HepG2 (cell line): Measurements from ENCODE around the gene SLC12A3. TPM values are rescaled to one million over a fixed set of nuclear protein-coding genes. Genes with fewer than 3 reads are reported as not detected.

Source experiments
- NAIF1 ChIP-seq: sonication (generic); formaldehyde crosslinking; IDR thresholded peaks from 2 replicates; pipeline ENCODE4 v1.5.0; 2020; ENCODE audit warnings: mild to moderate bottlenecking, missing genetic modification reagents, borderline replicate concordance
- NFYB ChIP-seq: sonication (generic); formaldehyde crosslinking; IDR thresholded peaks from 2 replicates; pipeline ENCODE4 v1.4.0; 2020; ENCODE audit warnings: missing genetic modification reagents
- SRY ChIP-seq: sonication (generic); formaldehyde crosslinking; IDR thresholded peaks from 2 replicates; pipeline ENCODE4 v1.8.0; 2022; ENCODE audit warnings: mild to moderate bottlenecking, missing genetic modification reagents
- TOE1 ChIP-seq: sonication (generic); formaldehyde crosslinking; IDR thresholded peaks from 2 replicates; pipeline ENCODE4 v1.4.0; 2020; ENCODE audit warnings: mild to moderate bottlenecking, missing genetic modification reagents
- ZNF10 ChIP-seq: sonication (generic); formaldehyde crosslinking; IDR thresholded peaks from 2 replicates; pipeline ENCODE4 v1.4.0; 2020; ENCODE audit warnings: mild to moderate bottlenecking, low read depth, missing genetic modification reagents, borderline replicate concordance
- ZNF256 ChIP-seq: sonication (generic); formaldehyde crosslinking; conservative IDR thresholded peaks from 2 replicates; pipeline ENCODE4 v1.4.0; 2020; ENCODE audit warnings: missing genetic modification reagents
- ZNF274 ChIP-seq: sonication (generic); formaldehyde crosslinking; IDR thresholded peaks from 2 replicates; pipeline ENCODE4 v1.5.1; 2020; ENCODE audit warnings: mild to moderate bottlenecking, missing genetic modification reagents
- ZNF607 ChIP-seq: sonication (generic); formaldehyde crosslinking; IDR thresholded peaks from 2 replicates; pipeline ENCODE4 v1.5.1; 2020; ENCODE audit warnings: missing genetic modification reagents, mild to moderate bottlenecking, borderline replicate concordance
- polyA plus RNA-seq, 8 experiments: library from polyadenylated mRNA; depleted of rRNA in 3 of 8; stranded (reverse) in 7 of 8; unstranded in 1 of 8; fragments of >200 nt; fragmentation: Illumina TruSeq in 4 of 8; extraction: Trizol in 4 of 8; gene quantifications; 2 replicates each; pipeline versions ENCODE4 v1.2.1 to v1.2.3, GENCODE V29; 2011 to 2016; ENCODE audit warnings: low read depth in 4 of 8, missing spikeins in 1 of 8, mixed read lengths in 1 of 8; ENCODE audit not compliant: insufficient read depth in 1 of 8
- total RNA-seq, 5 experiments: library from RNA; depleted of rRNA; stranded (reverse); fragments of >200 nt; fragmentation: Illumina TruSeq; extraction: Trizol; gene quantifications; 2 replicates each; pipeline ENCODE4 v1.2.3, GENCODE V29; 2016; ENCODE audit warnings: low read depth in 1 of 5
- TF ChIP-seq, protein P1 (sequence below): sonication (generic); formaldehyde crosslinking; IDR thresholded peaks from 2 replicates; pipeline ENCODE4 v1.5.1; 2020; ENCODE audit warnings: mild to moderate bottlenecking, moderate library complexity, missing genetic modification reagents
- TF ChIP-seq, protein P2 (sequence below): sonication (generic); formaldehyde crosslinking; IDR thresholded peaks from 2 replicates; pipeline ENCODE4 v1.4.0; 2020; ENCODE audit warnings: mild to moderate bottlenecking, missing genetic modification reagents
- TF ChIP-seq, protein P3 (sequence below): sonication (generic); formaldehyde crosslinking; IDR thresholded peaks from 2 replicates; pipeline ENCODE4 v1.4.0; 2020; ENCODE audit warnings: missing genetic modification reagents; ENCODE audit errors: not compliant biosample characterization
- TF ChIP-seq, protein P4 (sequence below): sonication (generic); formaldehyde crosslinking; IDR thresholded peaks from 2 replicates; pipeline ENCODE4 v1.5.1; 2020; ENCODE audit warnings: mild to moderate bottlenecking, missing genetic modification reagents, moderate library complexity
- TF ChIP-seq, protein P5 (sequence below): sonication (generic); formaldehyde crosslinking; IDR thresholded peaks from 2 replicates; pipeline ENCODE4 v1.9.0; 2021; ENCODE audit warnings: missing genetic modification reagents, mild to moderate bottlenecking, borderline replicate concordance

The SLC12A3 gene
- total and polyA plus RNA-seq, 2 of the 13 experiments (the other 11 are each of a cell fraction or from before 2014, with no cell fraction given) = 6.2 TPM; not detected in 1

DNA sequence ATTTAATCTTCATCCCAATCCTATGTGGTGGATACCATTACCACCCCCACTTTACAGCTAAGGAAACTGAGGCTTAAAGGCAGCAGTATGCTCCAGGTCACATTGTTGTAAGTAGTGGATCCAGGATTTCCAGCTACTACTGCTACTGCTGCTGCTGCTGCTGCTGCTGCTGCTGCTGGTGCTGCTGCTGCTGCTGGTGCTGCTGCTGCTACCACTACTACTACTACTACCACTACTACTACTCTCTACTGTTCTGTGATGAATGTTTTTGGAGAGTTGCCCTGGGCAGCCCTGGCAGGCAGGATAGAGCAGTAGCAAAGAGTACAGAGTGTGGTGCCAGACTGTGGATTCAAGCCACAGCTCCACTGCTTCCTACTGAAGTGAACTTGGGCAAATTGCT is 49.3 kb upstream of the SLC12A3 start (continued):
- TF ChIP-seq, protein P1, sequence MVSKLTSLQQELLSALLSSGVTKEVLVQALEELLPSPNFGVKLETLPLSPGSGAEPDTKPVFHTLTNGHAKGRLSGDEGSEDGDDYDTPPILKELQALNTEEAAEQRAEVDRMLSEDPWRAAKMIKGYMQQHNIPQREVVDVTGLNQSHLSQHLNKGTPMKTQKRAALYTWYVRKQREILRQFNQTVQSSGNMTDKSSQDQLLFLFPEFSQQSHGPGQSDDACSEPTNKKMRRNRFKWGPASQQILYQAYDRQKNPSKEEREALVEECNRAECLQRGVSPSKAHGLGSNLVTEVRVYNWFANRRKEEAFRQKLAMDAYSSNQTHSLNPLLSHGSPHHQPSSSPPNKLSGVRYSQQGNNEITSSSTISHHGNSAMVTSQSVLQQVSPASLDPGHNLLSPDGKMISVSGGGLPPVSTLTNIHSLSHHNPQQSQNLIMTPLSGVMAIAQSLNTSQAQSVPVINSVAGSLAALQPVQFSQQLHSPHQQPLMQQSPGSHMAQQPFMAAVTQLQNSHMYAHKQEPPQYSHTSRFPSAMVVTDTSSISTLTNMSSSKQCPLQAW (CRISPR knock-in tag) = 0 out of 2 replicates have a peak, but pooled peaks have one; percentile 21
- TF ChIP-seq ZNF274 (CRISPR knock-in tag) (0 out of 2 replicates have a peak, but pooled peaks have one; percentile 54), NFYB (CRISPR knock-in tag) (no peak), ZNF10 (CRISPR knock-in tag) (0 out of 2 replicates have a peak, but pooled peaks have one; percentile 72), NAIF1 (CRISPR knock-in tag) (0 out of 2 replicates have a peak, but pooled peaks have one; percentile 32), TOE1 (CRISPR knock-in tag) (no peak), SRY (CRISPR knock-in tag) (no peak), ZNF256 (no peak), ZNF607 (CRISPR knock-in tag) (0 out of 2 replicates have a peak, but pooled peaks have one; percentile 44)
- TF ChIP-seq, protein P2, sequence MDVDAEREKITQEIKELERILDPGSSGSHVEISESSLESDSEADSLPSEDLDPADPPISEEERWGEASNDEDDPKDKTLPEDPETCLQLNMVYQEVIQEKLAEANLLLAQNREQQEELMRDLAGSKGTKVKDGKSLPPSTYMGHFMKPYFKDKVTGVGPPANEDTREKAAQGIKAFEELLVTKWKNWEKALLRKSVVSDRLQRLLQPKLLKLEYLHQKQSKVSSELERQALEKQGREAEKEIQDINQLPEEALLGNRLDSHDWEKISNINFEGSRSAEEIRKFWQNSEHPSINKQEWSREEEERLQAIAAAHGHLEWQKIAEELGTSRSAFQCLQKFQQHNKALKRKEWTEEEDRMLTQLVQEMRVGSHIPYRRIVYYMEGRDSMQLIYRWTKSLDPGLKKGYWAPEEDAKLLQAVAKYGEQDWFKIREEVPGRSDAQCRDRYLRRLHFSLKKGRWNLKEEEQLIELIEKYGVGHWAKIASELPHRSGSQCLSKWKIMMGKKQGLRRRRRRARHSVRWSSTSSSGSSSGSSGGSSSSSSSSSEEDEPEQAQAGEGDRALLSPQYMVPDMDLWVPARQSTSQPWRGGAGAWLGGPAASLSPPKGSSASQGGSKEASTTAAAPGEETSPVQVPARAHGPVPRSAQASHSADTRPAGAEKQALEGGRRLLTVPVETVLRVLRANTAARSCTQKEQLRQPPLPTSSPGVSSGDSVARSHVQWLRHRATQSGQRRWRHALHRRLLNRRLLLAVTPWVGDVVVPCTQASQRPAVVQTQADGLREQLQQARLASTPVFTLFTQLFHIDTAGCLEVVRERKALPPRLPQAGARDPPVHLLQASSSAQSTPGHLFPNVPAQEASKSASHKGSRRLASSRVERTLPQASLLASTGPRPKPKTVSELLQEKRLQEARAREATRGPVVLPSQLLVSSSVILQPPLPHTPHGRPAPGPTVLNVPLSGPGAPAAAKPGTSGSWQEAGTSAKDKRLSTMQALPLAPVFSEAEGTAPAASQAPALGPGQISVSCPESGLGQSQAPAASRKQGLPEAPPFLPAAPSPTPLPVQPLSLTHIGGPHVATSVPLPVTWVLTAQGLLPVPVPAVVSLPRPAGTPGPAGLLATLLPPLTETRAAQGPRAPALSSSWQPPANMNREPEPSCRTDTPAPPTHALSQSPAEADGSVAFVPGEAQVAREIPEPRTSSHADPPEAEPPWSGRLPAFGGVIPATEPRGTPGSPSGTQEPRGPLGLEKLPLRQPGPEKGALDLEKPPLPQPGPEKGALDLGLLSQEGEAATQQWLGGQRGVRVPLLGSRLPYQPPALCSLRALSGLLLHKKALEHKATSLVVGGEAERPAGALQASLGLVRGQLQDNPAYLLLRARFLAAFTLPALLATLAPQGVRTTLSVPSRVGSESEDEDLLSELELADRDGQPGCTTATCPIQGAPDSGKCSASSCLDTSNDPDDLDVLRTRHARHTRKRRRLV = no peak
- TF ChIP-seq, protein P3, sequence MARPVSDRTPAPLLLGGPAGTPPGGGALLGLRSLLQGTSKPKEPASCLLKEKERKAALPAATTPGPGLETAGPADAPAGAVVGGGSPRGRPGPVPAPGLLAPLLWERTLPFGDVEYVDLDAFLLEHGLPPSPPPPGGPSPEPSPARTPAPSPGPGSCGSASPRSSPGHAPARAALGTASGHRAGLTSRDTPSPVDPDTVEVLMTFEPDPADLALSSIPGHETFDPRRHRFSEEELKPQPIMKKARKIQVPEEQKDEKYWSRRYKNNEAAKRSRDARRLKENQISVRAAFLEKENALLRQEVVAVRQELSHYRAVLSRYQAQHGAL (CRISPR knock-in tag) = no peak
- TF ChIP-seq, protein P4, sequence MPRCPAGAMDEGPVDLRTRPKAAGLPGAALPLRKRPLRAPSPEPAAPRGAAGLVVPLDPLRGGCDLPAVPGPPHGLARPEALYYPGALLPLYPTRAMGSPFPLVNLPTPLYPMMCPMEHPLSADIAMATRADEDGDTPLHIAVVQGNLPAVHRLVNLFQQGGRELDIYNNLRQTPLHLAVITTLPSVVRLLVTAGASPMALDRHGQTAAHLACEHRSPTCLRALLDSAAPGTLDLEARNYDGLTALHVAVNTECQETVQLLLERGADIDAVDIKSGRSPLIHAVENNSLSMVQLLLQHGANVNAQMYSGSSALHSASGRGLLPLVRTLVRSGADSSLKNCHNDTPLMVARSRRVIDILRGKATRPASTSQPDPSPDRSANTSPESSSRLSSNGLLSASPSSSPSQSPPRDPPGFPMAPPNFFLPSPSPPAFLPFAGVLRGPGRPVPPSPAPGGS (CRISPR knock-in tag) = no peak
- TF ChIP-seq, protein P5, sequence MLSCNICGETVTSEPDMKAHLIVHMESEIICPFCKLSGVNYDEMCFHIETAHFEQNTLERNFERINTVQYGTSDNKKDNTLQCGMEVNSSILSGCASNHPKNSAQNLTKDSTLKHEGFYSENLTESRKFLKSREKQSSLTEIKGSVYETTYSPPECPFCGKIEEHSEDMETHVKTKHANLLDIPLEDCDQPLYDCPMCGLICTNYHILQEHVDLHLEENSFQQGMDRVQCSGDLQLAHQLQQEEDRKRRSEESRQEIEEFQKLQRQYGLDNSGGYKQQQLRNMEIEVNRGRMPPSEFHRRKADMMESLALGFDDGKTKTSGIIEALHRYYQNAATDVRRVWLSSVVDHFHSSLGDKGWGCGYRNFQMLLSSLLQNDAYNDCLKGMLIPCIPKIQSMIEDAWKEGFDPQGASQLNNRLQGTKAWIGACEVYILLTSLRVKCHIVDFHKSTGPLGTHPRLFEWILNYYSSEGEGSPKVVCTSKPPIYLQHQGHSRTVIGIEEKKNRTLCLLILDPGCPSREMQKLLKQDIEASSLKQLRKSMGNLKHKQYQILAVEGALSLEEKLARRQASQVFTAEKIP = no peak
